ENCODE measurements around the gene FOXP4.

The FOXP4 gene

DNA sequence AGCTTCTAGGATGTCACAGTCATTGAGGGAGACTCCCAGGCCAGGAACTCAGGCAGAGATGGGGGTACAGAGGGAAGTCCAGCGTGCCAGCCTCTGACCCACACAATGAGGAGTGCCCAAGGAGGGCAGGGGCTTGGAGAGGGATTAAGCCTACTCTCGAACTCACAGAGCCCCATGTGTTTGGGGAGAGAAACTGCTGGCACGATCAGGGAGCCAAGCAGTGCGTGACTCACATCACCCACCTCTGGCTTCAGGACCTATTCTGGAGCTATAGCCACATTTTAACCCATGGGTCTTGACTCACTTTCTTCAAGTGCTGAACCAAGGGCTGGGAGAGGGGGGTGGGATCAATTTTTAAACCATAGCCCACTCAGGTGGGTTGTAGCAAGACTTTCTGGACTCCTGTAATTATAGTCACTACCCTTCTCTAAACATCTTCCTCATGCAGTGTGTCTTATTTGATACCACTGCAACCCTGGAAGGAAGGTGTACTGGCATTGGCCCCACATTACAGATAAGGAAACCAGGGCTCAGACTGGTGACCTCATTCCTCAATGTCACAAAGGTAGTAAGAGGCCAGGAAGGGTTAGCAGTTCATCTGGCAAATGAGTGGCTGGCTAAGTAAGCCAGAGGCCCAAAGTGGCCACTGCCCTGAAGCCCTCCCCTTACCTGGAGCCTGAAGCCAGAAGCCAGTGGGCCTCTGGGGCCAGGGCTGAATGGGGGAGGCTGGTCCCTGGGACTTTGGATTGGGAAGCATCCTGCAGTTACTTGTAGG lies 12.0 kb downstream of the FOXP4 start:
- no peak overlapping the region for H3K4me3 Mint-ChIP-seq
- peaks cover 20% of the 10 kb centered on the region for H3K36me3 Mint-ChIP-seq (ENCODE audit: low read depth)
- no peaks in the 10 kb centered on the region for H3K9me3 Mint-ChIP-seq
- peaks cover 4% of the 10 kb centered on the region for H3K27me3 Mint-ChIP-seq (ENCODE audit: low read depth)
- TF ChIP-seq, protein P1, sequence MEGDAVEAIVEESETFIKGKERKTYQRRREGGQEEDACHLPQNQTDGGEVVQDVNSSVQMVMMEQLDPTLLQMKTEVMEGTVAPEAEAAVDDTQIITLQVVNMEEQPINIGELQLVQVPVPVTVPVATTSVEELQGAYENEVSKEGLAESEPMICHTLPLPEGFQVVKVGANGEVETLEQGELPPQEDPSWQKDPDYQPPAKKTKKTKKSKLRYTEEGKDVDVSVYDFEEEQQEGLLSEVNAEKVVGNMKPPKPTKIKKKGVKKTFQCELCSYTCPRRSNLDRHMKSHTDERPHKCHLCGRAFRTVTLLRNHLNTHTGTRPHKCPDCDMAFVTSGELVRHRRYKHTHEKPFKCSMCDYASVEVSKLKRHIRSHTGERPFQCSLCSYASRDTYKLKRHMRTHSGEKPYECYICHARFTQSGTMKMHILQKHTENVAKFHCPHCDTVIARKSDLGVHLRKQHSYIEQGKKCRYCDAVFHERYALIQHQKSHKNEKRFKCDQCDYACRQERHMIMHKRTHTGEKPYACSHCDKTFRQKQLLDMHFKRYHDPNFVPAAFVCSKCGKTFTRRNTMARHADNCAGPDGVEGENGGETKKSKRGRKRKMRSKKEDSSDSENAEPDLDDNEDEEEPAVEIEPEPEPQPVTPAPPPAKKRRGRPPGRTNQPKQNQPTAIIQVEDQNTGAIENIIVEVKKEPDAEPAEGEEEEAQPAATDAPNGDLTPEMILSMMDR (IDR thresholded peaks at IDR 0.05; ENCODE audit: unreplicated experiment in 3 of 3), result no peak
- peaks cover 31% of the 10 kb centered on the region for H3K4me1 Mint-ChIP-seq
- H3K27ac Mint-ChIP-seq, result no peak overlapping the region

DNA sequence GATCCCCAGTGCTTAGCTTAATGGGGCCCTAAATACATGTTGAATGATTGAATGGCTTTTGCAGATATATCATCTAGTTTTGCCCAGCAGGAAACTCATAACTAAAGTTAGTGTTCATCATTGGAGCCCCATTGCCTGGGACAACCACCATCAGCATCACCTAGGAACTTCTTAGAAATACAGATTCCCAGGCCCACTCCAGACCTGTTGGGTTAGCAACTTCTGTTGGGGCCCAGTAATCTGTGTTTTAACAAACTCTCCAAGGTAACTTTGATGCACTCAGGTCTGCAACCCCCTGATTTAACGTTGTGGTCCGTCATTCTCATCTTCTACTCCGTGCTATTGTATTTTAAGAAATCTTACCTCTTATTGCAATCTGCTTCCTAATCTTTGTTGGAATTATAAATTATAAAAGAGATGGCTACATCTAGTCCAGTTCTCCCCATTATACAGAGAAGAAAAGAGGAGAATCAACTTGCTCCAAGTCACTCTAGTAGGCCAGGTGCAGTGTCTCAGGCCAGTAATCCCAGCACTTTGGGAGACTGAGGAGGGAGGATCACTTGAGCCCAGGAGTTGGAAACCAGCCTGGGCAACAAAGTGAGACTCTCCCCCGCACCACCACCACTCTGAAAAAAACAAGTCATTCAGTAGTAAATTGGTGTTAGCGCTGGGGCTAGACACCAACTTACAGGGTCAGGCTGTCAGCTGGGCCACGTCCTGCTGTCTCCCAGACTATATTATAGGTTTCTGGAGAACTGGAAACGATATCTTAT lies 13.7 kb downstream of the FOXP4 start:
- no peaks in the 10 kb centered on the region for H3K9me3 Mint-ChIP-seq
- H3K4me3 Mint-ChIP-seq, result peak overlapping the region in 2 of 3 experiments; percentile 59 to 78

DNA sequence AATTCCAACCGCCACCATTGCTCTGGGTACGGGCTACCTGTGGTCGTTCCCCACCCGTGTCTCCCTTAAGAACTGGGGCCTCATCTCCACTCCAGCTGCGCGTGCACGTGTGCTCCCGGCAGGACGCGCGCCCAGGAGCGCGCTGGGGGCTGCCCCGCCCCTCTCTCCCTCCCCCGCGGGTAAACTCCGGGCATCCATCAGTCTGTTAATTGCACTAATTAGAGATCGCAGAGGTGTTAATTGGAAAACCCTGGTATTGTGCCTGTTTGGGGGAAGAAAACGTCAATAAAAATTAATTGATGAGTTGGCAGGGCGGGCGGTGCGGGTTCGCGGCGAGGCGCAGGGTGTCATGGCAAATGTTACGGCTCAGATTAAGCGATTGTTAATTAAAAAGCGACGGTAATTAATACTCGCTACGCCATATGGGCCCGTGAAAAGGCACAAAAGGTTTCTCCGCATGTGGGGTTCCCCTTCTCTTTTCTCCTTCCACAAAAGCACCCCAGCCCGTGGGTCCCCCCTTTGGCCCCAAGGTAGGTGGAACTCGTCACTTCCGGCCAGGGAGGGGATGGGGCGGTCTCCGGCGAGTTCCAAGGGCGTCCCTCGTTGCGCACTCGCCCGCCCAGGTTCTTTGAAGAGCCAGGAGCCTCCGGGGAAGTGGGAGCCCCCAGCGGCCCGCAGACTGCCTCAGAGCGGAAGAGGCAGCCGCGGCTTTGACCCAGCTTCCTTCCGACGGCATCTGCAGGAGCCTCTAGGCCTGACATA lies 14.4 kb downstream of the FOXP4 start:
- TF ChIP-seq, protein P1 (IDR thresholded peaks at IDR 0.05; ENCODE audit: unreplicated experiment in 3 of 3), result no peak
- no peak overlapping the region for H3K27ac Mint-ChIP-seq
- H3K27me3 Mint-ChIP-seq (ENCODE audit: low read depth), result peaks cover 5% of the 10 kb centered on the region
- no peaks in the 10 kb centered on the region for H3K9me3 Mint-ChIP-seq
- peak overlapping the region; percentile 59 to 78 (median 63) for H3K4me3 Mint-ChIP-seq
- peaks cover 28% of the 10 kb centered on the region for H3K36me3 Mint-ChIP-seq (ENCODE audit: low read depth)
- H3K4me1 Mint-ChIP-seq, result peaks cover 33% of the 10 kb centered on the region

More for the DNA sequence above, 13.7 kb downstream of the FOXP4 start:
- TF ChIP-seq, protein P1 (IDR thresholded peaks at IDR 0.05; ENCODE audit: unreplicated experiment in 3 of 3), result no peak
- no peak overlapping the region for H3K27ac Mint-ChIP-seq
- peaks cover 33% of the 10 kb centered on the region for H3K4me1 Mint-ChIP-seq
- peaks cover 22% of the 10 kb centered on the region for H3K36me3 Mint-ChIP-seq (ENCODE audit: low read depth)
- H3K27me3 Mint-ChIP-seq (ENCODE audit: low read depth), result peaks cover 4% of the 10 kb centered on the region

DNA sequence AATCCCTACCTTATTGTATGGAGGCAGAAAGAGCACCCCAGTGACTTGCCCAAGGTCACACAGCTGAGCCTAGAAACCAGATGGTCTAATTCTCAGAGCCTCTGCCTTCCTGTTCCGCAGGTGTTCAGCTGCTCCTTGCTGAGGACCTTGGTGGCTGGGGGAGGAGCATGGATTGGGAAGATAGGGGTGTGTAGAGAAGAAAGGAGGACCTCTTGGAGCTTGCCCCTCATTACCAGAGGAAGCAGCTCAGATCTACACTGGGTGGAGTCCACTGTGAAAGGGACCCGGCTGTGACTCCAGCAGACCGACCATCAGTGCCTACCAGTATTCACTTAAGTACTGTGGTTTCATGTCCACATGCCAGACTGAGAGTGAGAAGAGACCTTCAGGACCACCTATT lies 15.2 kb downstream of the FOXP4 start:
- H3K4me1 Mint-ChIP-seq, result peaks cover 33% of the 10 kb centered on the region
- H3K27ac Mint-ChIP-seq, result peak overlapping the region in 1 of 3 experiments; percentile 45
- TF ChIP-seq, protein P1 (IDR thresholded peaks at IDR 0.05; ENCODE audit: unreplicated experiment in 3 of 3), result no peak
- peaks cover 8% of the 10 kb centered on the region for H3K27me3 Mint-ChIP-seq (ENCODE audit: low read depth)
- no peak overlapping the region for H3K4me3 Mint-ChIP-seq
- peaks cover 36% of the 10 kb centered on the region for H3K36me3 Mint-ChIP-seq (ENCODE audit: low read depth)
- no peaks in the 10 kb centered on the region for H3K9me3 Mint-ChIP-seq

DNA sequence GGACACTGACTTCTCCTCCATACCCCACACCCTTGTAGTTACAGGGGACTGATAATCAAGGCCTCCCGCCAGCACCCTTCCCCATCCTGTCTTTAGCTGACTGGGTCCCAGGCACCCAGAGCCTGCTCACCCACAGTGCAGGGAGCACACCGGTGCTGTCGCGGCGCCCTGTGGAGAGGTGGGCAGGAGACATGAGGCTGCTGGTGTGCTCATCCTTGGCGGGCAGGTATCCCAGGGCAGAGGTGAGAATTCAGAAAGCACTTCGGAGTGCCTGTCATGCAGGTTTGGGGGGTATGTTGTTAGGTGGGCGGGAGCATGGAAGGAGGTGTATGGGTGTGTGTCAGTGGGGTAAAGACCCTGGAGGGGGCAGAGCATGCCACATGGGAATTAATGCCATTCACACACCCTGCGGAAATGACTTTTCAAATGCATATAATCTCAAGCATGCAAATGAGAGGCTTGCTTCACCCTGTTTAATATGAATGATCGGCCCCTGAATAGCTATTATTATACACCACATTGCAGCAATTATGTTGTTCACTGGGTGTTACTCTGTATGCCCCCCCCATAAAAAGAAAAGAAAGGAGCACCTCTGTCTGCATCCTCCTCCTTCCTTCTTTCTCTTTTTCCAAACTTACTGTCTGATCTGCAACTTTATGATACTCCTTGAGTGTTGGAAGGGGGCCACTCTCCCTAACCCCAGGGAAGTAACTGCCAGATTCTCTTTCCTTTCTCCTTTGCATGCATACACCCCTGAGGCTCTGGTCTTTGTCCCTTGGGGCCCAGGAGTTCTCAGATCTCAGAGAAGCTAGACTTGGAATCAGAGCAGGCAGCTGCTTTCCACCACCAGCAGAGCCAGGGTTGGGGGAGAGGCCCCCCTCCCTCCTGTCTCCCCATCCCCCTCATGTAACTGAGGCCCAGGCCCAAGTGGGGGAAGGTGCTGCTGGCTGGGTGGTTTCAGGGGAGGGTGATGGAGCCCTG lies 16.0 kb downstream of the FOXP4 start:
- peak overlapping the region in 2 of 3 experiments; percentile 58 to 60 for H3K27ac Mint-ChIP-seq
- H3K36me3 Mint-ChIP-seq (ENCODE audit: low read depth), result peaks cover 39% of the 10 kb centered on the region
- TF ChIP-seq, protein P1 (IDR thresholded peaks at IDR 0.05; ENCODE audit: unreplicated experiment in 3 of 3), result no peak
- peaks cover 8% of the 10 kb centered on the region for H3K27me3 Mint-ChIP-seq (ENCODE audit: low read depth)
- H3K4me3 Mint-ChIP-seq, result peak overlapping the region in 1 of 3 experiments; percentile 26
- H3K4me1 Mint-ChIP-seq, result peaks cover 39% of the 10 kb centered on the region
- H3K9me3 Mint-ChIP-seq, result no peaks in the 10 kb centered on the region
